OCI-LY3 (cell line): Measurements from ENCODE around the gene DGLUCY.

ENCODE experiments used
- CTCF ChIP-seq: fragments of 200-600, 300-600 bp; sonication (generic); IDR thresholded peaks from 2 replicates; pipeline ENCODE4 v1.5.1; 2014; ENCODE audit warnings: antibody characterized with exemption, low read length, low read depth
- EZH2phosphoT487 ChIP-seq: fragments of 200-600 bp; shearing (Covaris generic); IDR thresholded peaks from 2 replicates; pipeline ENCODE4 v1.6.1; 2018; ENCODE audit warnings: antibody characterized with exemption, mixed run types, low read depth

GRCh38 chr14:91169951-91170350, 56.1 kb downstream of the DGLUCY start:
- TF ChIP-seq CTCF (no peak), EZH2phosphoT487 (no peak)
